HCT116 (cell line): ENCODE results near the gene DIS3L2.

Source experiments
- CEBPB ChIP-seq: IDR thresholded peaks from 2 replicates; pipeline ENCODE4 v1.6.1; 2012; ENCODE audit warnings: low read depth
- ELF1 ChIP-seq: IDR thresholded peaks from 2 replicates; pipeline ENCODE4 v1.6.1; 2012; ENCODE audit warnings: low read depth, borderline replicate concordance
- EZH2phosphoT487 ChIP-seq: fragments of 200-600 bp; IDR thresholded peaks from 2 replicates; pipeline ENCODE4 v1.6.1; 2018; ENCODE audit warnings: antibody characterized with exemption, borderline replicate concordance
- POLR2A ChIP-seq: IDR thresholded peaks from 2 replicates; pipeline ENCODE4 v1.7.0; 2011; ENCODE audit warnings: borderline replicate concordance; ENCODE audit not compliant: insufficient read depth, insufficient read length; ENCODE audit errors: extremely low read depth
- RAD21 ChIP-seq: IDR thresholded peaks from 2 replicates; pipeline ENCODE4 v1.6.1; 2012; ENCODE audit warnings: low read depth, mild to moderate bottlenecking
- SIN3A ChIP-seq: IDR thresholded peaks from 2 replicates; pipeline ENCODE4 v1.6.1; 2012; ENCODE audit warnings: low read depth
- ZBTB33 ChIP-seq: IDR thresholded peaks from 2 replicates; pipeline ENCODE4 v1.6.1; 2011; ENCODE audit warnings: mild to moderate bottlenecking, low read length, moderate library complexity; ENCODE audit not compliant: insufficient replicate concordance; ENCODE audit errors: extremely low read depth
- TF ChIP-seq, protein P1 (sequence below), 3 experiments: fragments of 200-600 bp in 1 of 3; sonication (generic) in 1 of 3; IDR thresholded peaks in 2 of 3; conservative IDR thresholded peaks in 1 of 3; 2 replicates each; pipeline ENCODE4 v1.5.1; 2012 to 2017; ENCODE audit warnings: low read depth in 2 of 3, low read length in 2 of 3, antibody characterized with exemption in 1 of 3, borderline replicate concordance in 1 of 3, control low read depth in 1 of 3, mild to moderate bottlenecking in 1 of 3, mixed read lengths in 1 of 3, mixed run types in 1 of 3, moderate library complexity in 1 of 3; ENCODE audit not compliant: insufficient read depth in 1 of 3

- TF ChIP-seq ELF1 (no peak), ZBTB33 (no peak), POLR2A (no peak), CEBPB (no peak), RAD21 (no peak), SIN3A (no peak), EZH2phosphoT487 (no peak)
- TF ChIP-seq, protein P1, sequence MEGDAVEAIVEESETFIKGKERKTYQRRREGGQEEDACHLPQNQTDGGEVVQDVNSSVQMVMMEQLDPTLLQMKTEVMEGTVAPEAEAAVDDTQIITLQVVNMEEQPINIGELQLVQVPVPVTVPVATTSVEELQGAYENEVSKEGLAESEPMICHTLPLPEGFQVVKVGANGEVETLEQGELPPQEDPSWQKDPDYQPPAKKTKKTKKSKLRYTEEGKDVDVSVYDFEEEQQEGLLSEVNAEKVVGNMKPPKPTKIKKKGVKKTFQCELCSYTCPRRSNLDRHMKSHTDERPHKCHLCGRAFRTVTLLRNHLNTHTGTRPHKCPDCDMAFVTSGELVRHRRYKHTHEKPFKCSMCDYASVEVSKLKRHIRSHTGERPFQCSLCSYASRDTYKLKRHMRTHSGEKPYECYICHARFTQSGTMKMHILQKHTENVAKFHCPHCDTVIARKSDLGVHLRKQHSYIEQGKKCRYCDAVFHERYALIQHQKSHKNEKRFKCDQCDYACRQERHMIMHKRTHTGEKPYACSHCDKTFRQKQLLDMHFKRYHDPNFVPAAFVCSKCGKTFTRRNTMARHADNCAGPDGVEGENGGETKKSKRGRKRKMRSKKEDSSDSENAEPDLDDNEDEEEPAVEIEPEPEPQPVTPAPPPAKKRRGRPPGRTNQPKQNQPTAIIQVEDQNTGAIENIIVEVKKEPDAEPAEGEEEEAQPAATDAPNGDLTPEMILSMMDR (IDR thresholded peaks at IDR 0.05 in 2 of 3, conservative IDR thresholded peaks at IDR 0.05 in 1 of 3; ENCODE audit: borderline replicate concordance in 1 of 3, insufficient read depth in 1 of 3, low read depth in 2 of 3, low read length in 2 of 3): no peak
Observed at GRCh38 chr2:231941673-231942072, 19.8 kb upstream of the DIS3L2 start.
